GM12892 (cell line): ENCODE data around the gene MAP3K10.

Source experiments
- POLR2AphosphoS5 ChIP-seq: IDR thresholded peaks from 2 replicates; pipeline ENCODE4 v1.6.1; 2011; ENCODE audit warnings: low read depth, low read length, control low read depth
- TAF1 ChIP-seq: IDR thresholded peaks from 2 replicates; pipeline ENCODE4 v1.6.1; 2011; ENCODE audit warnings: low read depth, mild to moderate bottlenecking, control low read depth, low read length, borderline replicate concordance

- TF ChIP-seq TAF1 (no peak), POLR2AphosphoS5 (no peak)
These were observed 47.1 kb upstream of the MAP3K10 start for GRCh38 chr19:40144151-40144550.
